Skin of body (tissue), 2 donors: ENCODE measurements around the gene RPL29. TPM values are rescaled to one million over a fixed set of nuclear protein-coding genes. Genes with fewer than 3 reads are reported as not detected.

ENCODE experiments used
- DNase-seq: peaks from one replicate; lab custom pipeline; 2025; lab: John Stamatoyannopoulos, UW
- total RNA-seq: library from RNA; depleted of rRNA; stranded (reverse); fragments of >200 nt; gene quantifications from one replicate; pipeline ENCODE4 v1.2.3, GENCODE V29; 2014

RPL29 gene
- total RNA-seq, 1 donor from 2014 or later: 933 TPM

DNA sequence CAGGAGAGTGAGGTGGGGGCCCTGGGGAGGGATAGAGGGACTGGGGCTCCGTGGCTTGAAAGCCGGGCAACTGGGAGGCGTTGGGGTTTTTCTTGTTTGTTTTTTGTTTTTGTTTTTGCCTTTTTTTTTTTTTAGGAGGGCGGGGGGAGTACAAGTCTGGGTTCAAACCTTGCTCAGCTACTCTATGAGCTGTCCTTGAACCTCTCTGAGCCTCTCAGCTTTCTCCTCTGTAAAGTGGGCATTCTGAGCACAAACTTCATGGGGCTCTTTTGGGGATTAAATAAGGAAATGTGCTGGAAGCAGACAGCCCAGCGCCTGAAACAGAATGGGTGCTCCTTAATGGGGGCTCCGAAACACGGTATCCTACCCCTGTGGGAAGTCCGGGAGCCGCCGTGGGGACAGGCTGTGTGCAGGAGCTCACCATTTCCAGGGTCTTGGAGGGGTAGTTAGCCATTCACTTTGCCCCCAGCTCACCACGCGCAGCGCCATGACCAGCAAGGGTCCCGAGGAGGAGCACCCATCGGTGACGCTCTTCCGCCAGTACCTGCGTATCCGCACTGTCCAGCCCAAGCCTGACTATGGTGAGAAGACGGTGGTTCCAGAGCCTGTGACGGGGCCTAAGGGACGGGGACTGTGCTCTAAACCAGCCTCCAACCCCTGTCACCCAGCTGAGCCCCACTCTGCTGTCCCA lies 12.0 kb downstream of the RPL29 start:
- no peak for DNase-seq

DNA sequence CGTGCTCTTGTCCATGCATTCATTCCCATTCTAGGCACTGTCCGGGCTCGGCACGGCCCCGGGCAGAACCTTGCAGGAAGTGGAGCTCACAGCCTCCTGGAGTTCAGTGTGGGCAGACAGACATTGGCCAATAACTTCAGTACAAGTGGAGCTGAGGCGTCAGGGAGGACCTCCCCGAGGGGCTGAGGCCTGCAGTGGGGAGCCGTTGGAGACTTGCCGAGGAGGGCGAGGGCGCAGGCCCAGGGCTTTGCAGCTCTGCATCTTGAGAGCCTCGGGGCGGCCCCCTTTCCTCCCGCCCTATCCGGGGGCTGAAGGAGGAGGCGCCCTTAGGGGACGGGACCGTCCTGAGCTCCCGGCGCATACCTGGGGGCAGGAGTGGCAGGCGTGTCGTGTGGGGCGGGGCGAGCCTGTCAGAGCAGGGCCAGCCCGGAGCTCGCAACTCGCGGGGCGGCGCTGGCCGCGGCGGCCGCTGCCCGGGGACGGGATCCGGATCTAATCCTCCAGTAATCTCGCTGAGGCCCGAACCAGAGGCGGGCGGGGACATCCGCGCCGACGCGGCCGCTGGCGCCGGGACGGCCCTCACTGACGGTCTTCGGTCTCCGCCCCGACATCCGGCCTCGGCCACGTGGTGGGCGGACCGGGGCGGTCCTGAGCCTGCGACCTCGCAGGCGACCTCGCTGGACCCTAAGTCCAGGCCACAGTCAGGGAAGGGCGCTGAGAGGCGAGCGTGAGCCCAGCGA lies 12.7 kb downstream of the RPL29 start, which contains the start of gene ACY1:
ACY1 (plus strand) TSS at position 698 of the 740 bp plus-strand sequence. CDS start 530 bp downstream, outside the sequence.
- DNase-seq: peak; percentile 78

DNA sequence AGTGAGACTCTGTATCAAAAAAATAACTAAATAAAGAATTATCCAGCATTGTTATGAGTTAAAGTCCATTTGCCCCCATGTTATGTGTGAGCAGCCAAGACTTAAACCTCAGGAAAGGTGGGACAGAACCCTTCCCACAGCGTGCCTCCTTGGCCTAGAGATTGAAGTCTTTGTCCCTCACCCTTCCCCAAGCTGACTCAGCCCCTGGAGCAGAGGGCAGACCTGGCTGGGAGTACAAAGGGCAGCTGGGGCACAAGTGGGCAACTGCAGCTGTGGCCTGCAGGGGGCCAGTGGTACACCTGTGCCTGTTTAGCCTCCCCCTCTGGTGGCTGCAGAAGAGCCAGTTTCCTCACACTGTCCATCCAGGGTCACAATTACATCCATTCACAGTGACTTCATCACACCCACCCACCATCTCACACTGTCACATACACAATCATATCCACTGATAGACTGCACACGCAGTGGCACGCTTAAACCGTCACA lies 13.3 kb downstream of the RPL29 start:
- no peak for DNase-seq

DNA sequence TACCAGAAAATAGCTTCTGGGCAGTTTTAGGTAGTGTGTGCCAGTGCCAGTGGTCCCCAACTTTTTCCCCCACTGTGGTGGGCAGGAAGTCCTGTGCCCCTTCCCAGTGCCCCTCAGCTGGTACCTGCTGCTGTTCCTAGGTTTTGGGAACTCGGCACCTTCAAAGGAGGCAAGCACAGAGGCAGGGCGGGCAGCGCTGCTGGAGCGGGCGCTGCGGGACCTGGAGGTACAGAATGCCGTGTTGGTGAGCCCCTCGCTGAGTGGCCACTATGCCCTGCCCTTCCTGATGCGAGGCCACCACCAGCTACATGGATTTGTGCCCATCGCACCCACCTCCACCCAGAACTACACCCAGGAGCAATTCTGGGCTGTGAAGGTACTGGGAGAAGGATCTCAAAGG lies 15.4 kb downstream of the RPL29 start:
- DNase-seq: no peak

DNA sequence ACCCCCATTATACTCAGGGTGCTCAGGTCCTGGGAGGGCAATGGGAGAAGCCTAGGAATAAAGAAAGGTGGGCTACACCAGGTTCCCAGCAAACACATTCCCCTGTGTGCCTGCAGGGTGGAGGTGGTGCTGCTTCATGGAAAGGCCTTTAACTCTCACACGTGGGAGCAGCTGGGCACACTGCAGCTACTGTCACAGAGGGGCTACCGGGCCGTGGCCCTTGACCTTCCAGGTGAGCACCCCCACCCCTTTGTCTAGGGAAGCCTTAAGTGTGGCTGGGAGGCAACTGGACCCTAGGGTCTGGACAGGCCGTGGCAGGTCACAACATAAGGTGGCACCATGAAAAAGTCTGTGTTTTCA lies 17.6 kb downstream of the RPL29 start:
- DNase-seq: no peak

DNA sequence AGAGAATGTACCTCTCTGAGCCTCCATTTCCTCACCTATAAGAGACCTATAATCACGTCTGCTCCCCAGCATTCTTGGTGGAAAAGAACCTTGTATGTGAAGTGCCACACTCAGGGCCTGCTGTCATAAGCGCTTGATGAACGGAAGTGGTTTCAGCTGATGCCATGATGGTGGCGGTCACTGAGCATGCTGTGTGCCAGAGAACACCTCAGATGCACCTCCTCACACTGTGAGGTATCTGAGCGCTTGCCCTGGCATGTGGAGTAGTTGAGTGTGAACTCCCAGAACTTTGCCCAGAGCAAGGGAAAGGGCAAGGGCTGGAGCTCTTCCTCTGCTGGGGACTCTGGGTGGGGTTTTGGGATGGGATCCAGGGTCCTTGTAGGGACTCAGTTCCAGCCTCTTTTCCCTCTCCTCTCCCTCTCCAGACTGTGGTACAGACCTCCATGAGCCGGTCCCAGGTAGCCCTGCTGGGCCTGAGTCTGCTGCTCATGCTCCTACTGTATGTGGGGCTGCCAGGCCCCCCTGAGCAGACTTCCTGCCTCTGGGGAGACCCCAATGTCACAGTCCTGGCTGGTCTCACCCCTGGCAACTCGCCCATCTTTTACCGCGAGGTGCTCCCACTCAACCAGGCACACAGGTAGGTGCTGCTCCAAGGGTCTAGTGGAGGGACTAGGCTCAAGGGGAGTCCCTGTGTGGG lies 18.1 kb downstream of the RPL29 start:
- DNase-seq: no peak

DNA sequence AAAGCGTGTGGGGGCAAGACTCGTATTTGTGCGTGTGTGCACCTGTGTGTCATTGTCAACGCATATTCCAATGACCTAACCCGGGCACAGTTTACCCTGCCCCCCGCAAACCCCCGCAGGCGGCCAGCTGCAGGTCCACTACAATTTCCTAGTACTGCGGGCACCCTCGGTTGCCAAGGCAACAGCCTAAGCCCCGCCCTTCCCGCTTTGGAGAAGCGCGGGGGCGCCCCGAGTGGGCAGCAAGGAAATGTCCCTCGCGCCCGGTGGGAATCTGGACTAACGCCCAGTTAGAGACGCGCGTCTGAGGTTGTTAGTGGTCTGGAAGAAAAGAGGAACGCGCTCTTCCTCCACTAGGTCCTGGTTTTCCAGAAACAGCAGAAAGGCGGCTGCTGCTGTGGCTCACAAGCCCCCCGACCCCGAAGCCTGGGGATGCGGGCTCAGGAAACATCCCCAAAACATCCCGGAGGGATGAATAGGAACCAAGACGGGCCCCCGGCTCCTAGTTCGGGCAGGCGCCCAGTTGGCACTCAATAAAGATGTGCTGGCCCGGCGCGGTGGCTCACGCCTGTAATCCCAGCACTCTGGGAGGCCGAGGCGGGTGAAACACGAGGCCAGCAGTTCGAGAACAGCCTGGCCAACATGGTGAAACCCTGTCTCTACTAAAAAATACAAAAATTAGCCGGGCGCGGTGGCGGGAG lies 19.7 kb downstream of the RPL29 start:
- no peak for DNase-seq

DNA sequence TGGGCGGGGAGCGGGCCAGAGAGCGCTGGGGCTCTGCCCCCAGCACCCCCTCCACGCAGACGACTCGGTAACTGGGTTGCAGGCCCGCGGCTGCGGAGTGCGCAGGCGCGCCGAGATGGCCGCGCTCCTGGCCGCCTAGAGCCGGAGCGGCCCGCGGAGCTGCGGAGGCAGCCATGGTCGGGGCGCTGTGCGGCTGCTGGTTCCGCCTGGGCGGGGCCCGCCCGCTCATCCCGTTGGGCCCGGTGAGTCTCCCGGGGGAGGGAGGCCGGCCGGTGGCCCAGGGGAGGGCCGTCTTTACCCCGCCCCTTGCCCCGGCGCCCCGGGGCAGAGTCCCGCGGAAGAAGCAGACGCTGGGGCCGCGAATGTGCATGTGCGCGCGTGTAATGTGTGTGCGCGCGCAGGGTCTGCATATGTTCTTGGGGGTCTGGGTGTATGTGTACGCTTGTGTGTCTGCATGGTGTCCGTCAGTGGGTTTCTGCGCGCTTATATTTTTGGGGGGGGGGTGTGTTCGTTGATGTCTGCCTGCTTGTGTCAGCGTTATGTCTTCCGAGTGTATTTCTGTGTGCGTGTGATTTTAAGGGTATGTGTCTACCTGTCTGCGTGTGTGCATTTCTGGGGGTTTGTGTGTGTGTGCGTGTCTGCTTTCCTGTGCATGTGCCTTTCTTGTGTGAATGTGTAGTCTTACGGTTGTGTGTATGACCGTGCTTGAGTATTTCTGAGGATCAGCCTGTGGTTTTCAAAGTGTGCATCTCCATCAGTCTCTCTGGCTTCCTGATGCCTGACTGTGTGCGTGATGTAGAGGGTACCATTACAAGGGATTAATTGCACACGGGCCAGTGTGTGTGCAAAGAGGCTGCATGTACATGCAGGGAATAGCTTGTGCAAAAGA lies 20.5 kb downstream of the RPL29 start, which contains the start of gene ABHD14A:
ABHD14A (plus strand) TSS at position 102 of the 889 bp plus-strand sequence; CDS start at position 174, 72 bp downstream.
- DNase-seq: peak; percentile 59

DNA sequence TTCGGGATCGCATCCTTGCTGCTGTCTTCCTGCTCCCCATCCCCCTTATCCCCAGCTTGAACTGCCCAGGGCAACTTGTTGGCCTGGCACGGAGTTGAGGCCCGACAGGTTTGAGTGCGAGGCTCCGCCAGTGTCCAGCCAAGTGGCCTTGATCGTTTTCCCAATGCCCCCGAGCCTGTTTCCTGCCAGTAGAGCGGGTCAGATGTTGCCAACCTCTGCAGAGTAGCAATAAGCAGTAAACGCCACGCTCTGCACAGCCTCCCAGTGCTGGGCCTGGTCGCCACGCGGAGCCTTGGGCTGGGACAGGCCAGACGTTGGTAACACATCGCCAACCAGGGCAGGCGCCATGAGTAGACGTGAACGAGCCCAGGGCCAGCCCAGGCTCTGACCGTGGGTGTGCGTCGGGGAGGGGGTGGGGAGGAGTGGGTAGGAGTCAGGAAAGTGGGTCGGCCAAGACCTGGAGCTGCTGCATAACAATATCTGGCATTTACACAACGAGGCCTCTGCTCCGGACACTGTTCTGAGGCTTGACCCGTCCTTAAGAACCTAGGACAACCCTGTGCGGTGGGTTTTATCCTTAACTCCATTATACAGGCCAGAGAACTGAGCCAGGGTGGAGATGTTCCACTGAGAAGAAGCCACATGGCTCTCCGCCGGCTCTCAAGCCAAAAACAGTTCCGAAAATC lies 21.3 kb downstream of the RPL29 start:
- DNase-seq: no peak

DNA sequence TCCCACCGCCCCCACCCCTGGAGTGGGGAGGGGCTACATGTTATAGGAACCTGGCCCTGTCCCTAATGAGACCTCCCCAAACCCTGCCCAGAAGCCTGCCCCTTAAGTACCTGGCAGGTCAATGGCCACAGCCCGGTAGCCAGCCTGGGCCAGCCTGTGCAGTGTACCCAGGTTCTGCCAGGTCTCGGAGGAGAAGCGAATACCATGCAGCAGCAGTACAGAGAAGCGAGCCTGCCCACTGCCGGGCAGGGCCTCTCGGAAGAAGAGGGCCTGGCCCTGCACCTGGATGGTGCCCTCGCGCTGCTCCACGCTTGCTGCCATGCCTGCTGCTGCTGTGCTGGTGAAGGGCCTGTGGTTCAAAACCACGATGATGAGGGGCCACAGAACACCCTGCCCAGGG lies 24.3 kb downstream of the RPL29 start:
- DNase-seq: no peak

DNA sequence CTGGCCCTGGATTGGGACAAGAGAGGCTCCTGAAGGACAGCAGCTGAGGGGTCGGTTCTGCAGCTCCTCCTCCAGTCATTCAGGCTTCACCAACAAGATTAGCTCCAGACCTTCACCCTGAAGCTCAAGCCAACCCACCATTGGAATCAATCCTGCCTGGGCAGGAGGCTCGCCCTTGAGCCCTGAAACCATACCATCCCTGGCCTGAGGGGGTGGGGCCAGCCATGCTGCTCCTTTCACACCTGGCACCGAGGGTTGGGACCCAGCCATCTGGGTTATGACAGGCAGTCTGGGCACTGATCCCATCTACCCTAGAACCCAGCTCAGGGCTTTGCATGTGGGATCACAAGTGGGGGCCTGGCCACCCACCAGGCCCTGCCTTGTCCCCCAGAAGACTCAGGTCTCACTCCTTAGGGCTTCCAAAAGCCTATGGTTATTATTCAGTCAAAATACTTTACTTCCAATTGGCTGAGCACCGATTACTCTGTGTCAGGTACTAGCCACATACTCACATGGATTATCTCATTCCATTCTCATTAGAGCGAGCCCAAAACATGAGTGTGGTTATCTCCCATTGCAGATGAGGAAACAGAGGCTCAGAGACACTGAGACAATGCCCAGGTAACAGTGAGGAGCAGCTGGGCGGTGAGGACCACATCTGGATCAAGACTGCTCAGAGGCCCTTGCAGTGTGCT lies 24.9 kb downstream of the RPL29 start:
- DNase-seq: no peak

DNA sequence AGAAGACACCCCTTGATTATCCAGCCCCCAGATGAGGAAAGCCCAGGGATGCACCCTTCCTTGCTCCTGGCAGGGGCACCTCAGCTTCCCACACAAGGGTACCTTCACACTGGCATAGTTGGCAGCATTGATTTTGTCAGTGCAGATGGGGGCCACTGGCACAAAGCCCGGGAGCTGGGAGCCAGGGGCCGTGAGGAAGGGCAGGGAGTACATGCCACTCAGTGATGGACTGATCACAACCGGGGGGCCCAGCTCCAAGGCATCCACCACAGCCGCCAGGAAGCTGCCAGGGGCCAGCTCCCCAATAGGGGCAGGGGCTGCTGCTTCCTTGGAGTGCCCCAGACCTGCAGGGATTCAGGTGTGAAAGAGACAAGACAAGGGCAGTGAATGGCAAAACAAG lies 25.9 kb downstream of the RPL29 start:
- DNase-seq: no peak

DNA sequence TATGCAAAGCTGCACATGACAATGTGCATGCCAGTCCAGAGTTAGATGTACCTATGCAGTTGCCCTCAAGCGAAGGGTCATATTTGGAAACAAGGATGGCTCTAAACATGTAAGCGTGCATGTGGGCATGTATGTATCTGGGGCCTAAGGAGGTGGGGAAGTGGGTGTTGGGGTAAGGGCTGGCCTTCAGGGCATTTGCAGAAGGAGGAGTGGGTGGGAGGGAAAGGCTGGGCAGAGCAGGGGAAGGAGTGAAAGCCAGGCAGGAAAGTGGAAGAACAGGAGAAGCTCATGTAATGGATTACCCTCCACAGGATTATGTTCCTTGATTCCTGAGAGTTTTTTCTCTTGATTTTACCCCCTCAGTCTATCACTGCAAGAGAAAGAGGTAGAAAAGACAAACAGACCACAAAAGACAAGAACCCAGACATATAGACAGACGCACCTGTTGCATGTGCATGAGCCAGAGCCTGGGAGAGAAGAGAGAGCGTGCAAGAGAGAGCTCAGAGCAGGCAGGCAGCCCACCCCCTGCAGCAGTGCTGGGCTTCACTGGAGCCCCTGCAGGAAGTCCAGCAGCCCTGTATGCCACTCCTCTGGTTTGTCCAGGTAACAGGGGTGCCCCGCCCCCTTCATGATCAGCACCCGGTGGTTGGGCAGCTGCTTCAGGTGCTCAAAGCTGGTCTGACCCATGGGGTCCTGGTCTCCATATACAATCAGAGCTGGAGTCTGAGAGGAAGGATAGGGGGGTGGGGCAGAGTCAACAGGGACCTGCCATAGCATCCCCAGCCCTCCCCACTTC lies 26.6 kb downstream of the RPL29 start:
- no peak for DNase-seq

DNA sequence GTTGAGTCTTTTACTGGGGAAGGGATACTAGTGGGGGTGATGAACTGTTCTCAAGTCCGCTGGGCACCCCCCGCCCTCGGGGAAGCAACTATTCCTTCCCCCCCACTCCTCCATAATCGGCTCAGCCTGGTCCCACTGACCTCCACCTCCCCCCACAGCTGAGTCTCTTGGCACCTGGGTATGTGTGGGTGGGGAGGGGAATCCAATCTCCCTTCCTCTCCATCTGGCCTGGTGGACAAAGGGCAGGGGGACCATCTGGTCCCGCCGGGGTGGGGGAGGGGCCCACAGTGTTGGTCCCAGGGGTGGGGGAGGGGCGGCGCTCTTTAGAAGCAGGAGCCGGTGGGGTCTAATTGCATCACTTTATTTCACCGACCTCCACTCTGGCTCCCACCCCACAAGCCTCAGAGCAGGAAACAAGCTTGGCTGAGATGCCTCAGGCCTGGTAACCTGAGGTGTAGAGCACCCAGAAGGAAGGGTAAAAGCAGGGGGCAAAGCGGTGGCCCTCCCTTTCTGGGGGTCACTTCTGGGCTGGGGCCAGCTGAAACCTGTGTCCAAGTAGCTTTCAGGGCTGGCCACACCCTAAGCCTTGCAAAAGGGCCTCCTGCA lies 27.4 kb downstream of the RPL29 start:
- DNase-seq: no peak

DNA sequence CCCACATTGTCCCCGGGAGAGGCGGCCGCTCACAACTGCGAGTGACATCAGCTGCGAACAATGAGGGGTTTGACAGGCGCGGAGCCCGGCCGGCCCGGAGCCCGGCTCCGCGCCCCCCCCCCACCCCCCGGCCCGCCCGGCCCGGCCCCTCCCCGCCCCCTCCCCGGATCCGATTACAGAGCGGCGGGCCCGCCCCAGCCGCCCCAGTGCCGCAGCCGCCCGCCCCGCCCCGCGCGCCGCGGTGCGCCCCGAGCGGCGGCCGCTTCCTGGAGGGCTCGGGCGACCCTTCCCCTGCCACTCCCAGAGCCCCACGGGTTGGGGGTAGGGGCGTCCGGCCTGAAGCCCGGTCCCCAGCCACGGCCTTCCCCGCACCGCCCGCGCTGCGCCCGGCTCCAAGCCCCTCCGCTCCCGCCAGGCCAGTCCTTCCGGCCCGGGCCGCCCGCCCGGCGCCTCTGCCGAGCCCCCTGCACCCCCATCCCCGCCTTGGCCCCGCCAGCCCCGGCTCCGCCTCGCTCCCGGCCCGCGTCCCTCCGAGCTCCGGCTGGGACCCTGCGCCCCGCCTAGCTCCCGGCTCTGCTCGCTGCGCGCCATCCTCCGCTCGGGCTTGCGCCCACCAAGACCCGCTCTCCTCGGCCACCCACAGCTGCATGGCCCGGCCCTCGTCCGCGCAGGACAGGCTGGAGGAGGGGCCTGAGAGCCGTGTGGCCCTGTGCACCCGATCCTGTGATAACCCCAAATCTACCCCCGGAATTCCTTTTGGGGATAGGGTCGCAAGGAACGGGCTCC lies 28.1 kb downstream of the RPL29 start, which contains the start of gene PCBP4:
PCBP4 (minus strand) TSS at position 71 of the 786 bp plus-strand sequence. CDS start 6,214 bp downstream, outside the sequence.
- peak; percentile 19 for DNase-seq

DNA sequence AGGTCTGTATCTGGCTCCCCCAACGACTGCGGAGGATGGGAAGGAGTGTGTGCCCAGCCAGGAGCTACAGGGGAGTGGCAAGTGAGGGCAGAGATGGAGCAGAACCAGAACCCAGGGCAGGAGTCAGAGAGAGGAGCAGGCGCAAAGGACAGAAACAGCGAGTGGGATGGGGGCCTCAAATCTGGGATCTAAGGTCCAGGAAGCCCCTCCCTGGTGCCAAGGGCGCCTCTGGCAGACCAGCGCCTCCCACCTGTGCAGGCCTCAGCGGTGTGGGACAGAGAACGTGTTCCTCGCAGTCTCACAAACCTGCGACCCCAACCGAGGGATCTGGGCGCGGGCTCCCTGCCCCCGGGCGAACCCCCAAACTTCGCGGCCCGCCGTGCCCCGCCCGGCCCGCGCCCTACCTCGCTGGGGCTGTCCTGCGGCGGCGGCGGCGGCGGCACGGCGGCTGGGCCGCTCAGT lies 28.7 kb downstream of the RPL29 start:
- peak; percentile 25 for DNase-seq

DNA sequence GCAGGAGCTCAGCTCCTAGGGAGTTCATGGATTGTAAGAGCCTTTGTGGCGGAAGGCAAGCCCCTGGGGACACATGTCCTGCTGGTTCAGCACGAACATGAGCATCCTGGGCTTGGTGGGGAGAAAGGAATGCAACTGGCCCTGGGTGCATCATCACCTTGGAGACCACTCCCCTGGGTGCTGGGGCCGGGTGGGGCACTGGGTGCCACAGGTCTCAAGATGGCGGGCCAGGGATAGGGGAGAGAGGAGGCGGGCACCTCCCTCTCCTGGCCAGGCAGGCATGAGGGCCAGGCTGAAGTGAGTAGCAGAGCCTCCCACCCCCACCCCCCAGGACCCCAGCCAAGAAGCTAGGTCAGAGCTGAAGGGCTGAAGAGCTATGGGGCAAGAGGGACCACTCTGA lies 29.2 kb downstream of the RPL29 start:
- no peak for DNase-seq
